Activated CD8-positive, alpha-beta memory T cell treated with anti-CD3 and anti-CD28 coated beads, Interleukin-2, amount 50 U/mL, for 48 hours (primary cell): ENCODE results near the gene LCN10.
"Not testable (repeated sequence)": the region's sequence is repeated elsewhere in the genome, so short reads cannot be mapped to it uniquely, and the experiment has no call there.

Source experiments
- DNase-seq: peaks from one replicate; pipeline ENCODE4 v3.0.0-alpha.2; 2020

LCN10 gene

GRCh38 chr9:136771907-136772415, 29.2 kb upstream of the LCN10 start:
- no peak for DNase-seq

- peak; percentile 81 for DNase-seq
These were observed 27.0 kb upstream of the LCN10 start for GRCh38 chr9:136769710-136770191.

DNA sequence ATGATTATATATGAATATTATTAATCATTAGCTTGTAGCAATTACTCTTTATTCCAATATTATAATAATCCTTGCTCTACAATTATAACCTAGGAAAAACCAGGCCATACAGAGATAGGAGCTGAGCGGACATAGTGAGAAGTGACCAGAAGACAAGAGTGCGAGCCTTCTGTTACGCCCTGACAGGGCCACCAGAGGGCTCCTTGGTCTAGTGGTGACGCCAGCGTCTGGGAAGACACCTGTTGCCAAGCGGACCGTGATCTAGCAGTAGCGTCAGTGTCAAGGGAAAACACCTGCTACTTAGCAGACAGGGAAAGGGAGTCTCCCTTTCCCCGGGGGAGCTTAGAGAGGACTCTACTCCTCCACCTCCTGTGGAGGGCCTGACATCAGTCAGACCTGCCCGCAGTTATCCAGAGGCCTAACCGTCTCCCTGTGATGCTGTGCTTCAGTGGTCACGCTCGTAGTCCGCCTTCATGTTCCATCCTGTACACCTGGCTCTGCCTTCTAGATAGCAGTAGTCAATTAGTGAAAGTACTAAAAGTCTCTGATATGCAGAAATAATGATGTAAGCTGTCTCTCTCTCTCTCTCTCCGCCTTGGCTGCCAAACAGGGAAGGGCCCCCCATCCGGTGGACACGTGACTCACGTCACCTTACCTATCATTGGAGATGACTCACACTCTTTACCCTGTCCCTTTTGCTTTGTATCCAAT, 23.8 kb upstream of the LCN10 start:
- peak; percentile 68 for DNase-seq

DNA sequence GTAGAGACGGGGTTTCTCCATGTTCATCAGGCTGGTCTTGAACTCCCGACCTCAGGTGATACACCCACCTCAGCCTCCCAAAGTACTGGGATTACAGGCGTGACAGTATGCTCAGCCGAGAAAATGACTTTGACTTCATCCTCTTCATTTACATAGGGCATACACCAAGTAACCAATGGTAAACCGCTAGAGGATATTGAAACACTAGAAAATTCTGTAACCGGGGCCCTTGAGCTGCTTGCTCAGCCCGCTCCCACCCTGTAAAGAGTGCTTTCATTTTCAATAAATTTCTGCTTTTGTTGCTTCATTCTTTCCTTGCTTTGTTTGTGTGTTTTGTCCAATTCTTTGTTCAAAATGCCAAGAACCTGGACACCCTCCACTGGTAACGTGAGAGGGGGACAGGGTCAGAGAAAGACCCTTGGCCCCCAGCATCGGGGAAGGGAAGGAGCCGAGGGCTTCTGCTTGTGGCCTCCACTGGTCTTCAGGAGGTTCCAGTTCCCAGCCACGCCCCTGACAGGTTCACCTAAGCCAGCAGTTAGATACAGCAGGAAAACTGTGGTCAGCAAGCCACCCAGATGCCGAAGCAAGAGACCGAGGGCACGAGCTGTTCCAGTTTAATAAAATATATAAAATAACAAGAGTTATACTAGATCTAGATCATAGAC, 23.1 kb upstream of the LCN10 start:
- DNase-seq: not testable (repeated sequence)

- DNase-seq: no peak
These were observed 22.3 kb upstream of the LCN10 start for GRCh38 chr9:136765041-136765440.

GRCh38 chr9:136764301-136764891, 21.7 kb upstream of the LCN10 start, which contains the start of gene LCN15:
Gene LCN15, minus strand, starts transcription at chr9:136764518. Its CDS starts 30 bp downstream, at chr9:136764488.
- DNase-seq: no peak

GRCh38 chr9:136763649-136764035, 20.9 kb upstream of the LCN10 start:
- DNase-seq: no peak

- DNase-seq: peak; percentile 76
These were observed 20.3 kb upstream of the LCN10 start for GRCh38 chr9:136762915-136763648.

- no peak for DNase-seq
These were observed 19.5 kb upstream of the LCN10 start for GRCh38 chr9:136762221-136762691.

GRCh38 chr9:136761545-136761981, 18.8 kb upstream of the LCN10 start:
- DNase-seq: no peak

DNA sequence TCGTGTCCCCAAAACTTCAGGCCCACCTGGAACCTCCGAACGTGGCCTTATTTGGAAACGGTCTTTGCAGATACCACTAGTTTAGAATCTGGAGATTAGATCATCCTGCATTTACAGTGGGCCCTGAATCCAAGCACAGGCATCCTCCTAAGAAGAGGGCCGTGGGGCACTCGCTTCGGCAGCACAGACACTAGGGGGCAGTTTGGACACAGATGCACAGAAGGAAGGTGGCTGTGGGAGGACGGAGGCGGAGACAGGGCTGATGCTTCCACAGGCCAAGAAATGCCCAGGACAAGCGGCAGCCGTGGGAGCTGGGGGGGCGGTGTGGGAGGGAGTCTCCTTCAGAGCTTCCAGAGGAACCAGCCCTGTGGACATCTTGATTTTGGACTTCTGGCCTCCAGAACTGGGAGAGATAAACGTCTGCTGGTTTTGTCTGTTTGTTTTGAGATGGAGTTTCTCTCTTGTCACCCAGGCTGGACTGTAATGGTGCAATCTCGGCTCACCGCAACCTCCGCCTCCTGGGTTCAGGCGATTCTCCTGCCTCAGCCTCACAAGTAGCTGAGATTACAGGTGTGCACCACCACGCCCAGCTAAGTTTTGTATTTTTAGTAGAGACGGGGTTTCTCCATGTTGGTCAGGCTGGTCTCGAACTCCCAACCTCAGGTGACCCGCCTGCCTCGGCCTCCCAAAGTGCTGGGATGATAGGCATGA, 18.2 kb upstream of the LCN10 start:
- DNase-seq: not testable (repeated sequence)

DNA sequence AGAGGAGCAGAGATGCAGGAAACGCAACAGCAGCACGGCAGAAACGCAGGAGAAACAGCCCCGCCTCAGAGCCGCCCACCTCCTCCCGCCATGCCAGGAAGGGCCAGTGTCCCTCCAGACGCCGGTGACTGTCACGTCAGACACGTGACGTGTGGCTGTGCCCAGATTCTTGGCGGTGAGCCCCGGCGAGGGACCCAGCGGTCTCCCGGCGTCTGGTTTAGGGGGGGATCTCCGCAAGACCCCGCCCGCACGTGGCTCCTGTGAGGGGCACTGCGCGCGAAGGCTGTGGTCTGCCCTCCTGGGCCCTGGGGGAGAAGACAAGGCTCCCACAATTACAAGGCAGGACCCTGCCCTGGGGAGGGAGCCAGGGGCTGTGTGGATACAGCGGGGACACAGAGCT, 17.7 kb upstream of the LCN10 start:
- no peak for DNase-seq

DNA sequence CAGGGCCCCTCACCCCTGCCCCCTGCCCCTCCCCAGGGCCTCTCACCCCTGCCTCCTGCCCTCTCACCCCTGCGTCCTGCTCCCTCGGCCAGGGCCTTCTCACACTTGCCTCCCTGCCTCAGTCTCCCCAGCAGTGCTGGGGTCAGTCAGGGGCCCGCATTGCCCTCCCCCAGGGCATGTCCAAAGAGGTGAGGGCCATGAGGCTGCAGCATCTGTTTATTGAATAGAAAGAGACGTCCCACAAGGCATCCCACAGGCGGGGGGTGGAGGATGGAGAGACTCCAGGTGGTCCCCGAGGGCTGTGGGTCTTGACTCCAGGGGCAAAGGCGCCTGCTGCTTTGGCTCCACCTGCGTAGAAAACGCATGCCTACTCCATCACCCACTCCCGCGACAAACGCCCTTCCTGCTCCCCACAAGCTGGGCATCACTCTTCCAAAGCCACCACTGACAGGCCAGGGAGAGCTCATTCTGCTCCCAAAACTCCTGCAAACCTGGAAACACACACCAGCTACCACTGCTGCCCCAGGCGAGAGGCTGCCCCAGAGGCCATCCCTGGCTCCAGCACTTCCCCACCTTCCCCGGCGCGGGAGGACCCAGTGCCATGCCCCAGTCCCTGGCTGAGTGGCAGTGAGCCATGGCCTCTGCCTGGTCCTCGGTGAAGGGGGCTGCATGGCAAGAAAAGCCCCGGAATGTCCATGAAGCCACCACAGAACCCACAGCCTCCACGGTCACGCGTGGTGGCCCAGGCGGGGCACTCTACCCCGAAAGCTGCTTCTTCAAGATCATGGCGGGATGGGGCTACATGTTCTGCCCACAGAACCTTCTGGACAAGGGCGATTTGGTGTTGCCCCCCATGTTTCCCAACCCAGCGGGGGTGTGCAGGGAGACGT, 16.9 kb upstream of the LCN10 start:
- no peak for DNase-seq

- DNase-seq: no peak
These were observed 16.3 kb upstream of the LCN10 start for GRCh38 chr9:136759001-136759400.

GRCh38 chr9:136757751-136758140, 15.0 kb upstream of the LCN10 start:
- DNase-seq: no peak

- no peak for DNase-seq
These were observed 14.6 kb upstream of the LCN10 start for GRCh38 chr9:136757328-136757727.

DNA sequence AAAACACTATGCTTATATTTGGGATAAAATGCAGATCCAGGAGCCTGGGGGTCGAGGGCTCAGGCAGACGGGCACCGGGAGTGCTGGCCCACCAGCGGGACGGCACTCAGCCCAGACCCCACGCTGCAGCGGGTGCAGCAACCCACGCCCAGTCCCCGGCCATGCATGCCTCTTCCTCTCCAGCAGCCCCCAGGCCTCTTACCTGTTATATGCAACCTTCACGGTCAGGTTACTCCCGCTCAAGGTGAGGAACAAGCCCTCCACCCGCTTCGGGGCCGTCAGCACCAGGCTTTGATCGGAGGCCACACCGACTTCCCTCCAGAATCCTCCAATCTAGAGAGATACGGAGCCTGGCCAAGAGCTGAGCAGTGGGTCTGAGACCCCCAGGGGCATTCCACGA, 14.1 kb upstream of the LCN10 start:
- no peak for DNase-seq

- DNase-seq: no peak
These were observed 13.3 kb upstream of the LCN10 start for GRCh38 chr9:136756134-136756438.

GRCh38 chr9:136755302-136756133, 12.8 kb upstream of the LCN10 start:
- not testable (repeated sequence) for DNase-seq

DNA sequence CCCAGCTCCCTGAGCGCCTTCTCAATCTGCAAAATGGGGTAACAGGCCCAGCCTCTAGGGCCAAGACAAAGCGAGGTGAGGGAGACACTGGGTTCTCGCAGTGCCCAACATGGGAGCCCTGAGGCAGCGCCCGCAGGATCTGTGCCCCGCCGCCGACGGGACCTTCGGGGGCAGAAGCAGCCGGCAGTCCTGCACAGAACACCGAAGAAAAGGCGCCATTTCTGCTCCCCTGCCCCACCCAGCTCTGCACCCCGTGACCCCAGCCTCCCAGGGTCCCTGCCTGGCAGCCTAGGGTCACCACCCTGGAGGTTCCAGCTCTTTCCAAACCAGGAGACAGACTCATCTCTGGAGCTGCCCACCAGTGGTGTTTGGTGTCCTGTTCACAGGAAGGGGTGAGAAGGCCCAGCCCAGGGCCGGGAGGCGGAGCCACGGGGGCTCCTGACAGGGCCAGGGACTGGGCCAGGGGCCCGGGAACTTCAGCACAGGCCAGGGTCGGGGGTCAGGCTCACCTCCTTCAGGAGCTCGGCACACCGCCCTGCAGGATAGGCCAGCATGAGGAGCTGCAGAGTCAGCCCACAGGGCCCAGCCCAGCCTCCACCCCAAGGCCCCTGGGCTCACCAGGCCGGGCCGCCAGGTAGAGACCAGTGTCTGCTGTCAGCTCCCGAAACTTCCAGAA, 12.0 kb upstream of the LCN10 start:
- DNase-seq: no peak
